NB4 (cell line): ENCODE measurements around the gene DLG2.

Source experiments
- POLR2A ChIP-seq: IDR thresholded peaks from 2 replicates; pipeline ENCODE4 v1.6.1; 2011; ENCODE audit warnings: mild to moderate bottlenecking; ENCODE audit not compliant: insufficient read length; ENCODE audit errors: extremely low read depth
- TF ChIP-seq, protein P1 (sequence below): IDR thresholded peaks from one replicate; pipeline ENCODE4 v1.5.1; 2012; ENCODE audit warnings: low read depth, low read length

- TF ChIP-seq, protein P1, sequence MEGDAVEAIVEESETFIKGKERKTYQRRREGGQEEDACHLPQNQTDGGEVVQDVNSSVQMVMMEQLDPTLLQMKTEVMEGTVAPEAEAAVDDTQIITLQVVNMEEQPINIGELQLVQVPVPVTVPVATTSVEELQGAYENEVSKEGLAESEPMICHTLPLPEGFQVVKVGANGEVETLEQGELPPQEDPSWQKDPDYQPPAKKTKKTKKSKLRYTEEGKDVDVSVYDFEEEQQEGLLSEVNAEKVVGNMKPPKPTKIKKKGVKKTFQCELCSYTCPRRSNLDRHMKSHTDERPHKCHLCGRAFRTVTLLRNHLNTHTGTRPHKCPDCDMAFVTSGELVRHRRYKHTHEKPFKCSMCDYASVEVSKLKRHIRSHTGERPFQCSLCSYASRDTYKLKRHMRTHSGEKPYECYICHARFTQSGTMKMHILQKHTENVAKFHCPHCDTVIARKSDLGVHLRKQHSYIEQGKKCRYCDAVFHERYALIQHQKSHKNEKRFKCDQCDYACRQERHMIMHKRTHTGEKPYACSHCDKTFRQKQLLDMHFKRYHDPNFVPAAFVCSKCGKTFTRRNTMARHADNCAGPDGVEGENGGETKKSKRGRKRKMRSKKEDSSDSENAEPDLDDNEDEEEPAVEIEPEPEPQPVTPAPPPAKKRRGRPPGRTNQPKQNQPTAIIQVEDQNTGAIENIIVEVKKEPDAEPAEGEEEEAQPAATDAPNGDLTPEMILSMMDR = no peak
- TF ChIP-seq POLR2A = no peak
Observed at GRCh38 chr11:84264066-84264465, 1363.1 kb downstream of the DLG2 start.
